ENCODE results near the gene LRRC4B.
"Not testable (repeated sequence)": the region's sequence is repeated elsewhere in the genome, so short reads cannot be mapped to it uniquely, and the experiment has no call there.

Gene LRRC4B

DNA sequence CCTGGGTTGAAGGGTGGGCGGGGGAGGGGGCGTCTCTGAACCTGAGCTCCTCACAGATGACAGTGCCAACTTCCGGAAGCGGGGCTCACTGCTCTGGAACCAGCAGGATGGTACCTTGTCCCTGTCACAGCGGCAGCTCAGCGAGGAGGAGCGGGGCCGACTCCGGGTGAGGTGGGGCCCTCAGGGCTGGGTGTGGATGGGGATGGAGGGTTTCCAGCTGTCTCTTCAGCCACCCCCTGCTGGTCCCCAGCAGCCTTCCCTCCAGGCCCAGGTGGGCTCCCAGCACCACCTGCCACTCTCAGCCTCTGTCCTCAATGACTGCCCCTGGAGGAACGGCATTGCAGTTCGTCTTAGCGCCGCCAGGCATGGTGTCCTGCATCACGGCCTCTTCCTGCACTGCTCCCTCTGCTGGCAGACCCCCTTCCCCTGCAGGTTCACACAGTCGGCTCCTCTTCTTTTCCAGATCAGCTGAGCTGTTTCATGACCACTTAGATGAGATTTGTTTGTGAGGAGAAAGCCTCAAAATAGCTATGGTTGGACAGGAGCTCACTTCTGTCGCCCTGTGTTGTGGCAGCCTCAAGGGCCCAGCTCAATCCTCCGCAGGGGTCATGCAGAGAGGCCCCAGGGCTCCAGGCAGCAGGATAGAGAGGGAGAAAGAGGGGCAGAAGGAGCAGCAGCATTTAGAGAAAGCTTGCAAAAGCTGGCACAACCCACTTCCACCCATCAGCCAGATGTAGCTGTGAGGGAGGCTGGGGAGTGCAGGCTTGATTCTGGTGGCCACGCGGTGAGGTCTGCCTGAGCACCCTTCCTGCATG, 89.1 kb downstream of the LRRC4B start:
- TF ChIP-seq CTCF (IDR thresholded peaks at IDR 0.05; ENCODE audit: low read depth, low read length) = peak; percentile 83
- peak; percentile 60 to 61 for DNase-seq (ENCODE audit: low read depth in 2 of 2)
- no peak overlapping the region for H3K4me3 ChIP-seq (replicated peaks in 1 of 2; ENCODE audit: low read depth in 2 of 2, low read length in 2 of 2)

DNA sequence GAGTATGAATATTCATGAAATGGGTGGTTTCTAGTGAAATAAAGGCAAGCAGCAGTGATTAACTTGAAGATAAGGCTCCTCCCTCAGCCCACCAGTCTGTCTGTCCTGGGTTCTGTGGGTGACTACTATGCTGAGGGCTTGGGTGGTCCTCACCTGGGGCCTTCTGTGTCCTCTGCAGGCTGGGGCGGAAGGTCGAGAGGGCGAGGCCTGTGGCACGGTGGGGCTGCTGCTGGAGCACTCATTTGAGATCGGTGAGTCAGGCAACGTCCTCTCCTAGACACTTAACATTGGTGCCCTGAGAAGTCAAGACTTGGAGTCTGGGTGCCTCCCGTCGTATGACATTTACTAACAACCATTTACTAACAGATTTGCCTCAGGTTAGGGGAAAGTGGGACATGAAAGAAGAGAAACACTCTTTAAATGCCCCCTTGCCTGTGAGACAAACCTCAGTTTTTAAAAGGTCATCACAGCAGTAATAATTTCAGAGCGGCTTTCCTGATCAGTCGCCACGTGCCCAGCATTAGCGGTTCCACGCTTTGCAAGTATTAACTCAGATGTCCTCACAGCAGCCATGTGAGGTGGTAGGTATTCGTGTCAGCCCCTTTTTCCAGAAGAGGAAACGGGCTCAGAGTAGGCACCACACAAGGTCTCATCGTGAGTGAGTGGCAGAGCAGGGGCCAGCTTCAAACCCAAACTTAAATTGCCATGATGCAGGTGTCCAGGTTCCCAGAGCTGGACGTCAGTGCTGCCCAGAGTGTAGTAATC, 90.3 kb downstream of the LRRC4B start:
- TF ChIP-seq CTCF (IDR thresholded peaks at IDR 0.05; ENCODE audit: low read depth, low read length) = no peak
- DNase-seq (ENCODE audit: low read depth in 2 of 2) = no peak
- no peak overlapping the region for H3K4me3 ChIP-seq (replicated peaks in 1 of 2; ENCODE audit: low read depth in 2 of 2, low read length in 2 of 2)

DNA sequence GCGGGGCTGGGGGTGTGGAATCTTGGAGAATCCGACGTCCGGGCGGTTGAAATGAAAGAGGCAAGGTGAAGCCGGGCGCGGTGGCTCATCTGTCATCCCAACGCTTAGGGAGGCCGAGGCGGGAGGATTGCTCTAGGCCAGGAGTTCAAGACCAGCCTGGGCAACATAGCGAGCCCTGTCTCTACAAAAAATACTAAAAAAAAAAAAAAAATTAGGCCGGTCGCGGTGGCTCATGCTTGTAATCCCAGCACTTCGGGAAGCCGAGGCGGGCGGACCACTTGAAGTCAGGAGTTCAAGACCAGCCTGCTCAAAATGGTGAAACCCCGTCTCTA, 91.4 kb downstream of the LRRC4B start:
- peak overlapping the region; percentile 90 to 92 for H3K4me3 ChIP-seq (replicated peaks in 1 of 2; ENCODE audit: low read depth in 2 of 2, low read length in 2 of 2)
- DNase-seq (ENCODE audit: low read depth in 2 of 2) = no peak
- no peak for TF ChIP-seq CTCF (IDR thresholded peaks at IDR 0.05; ENCODE audit: low read depth, low read length)

DNA sequence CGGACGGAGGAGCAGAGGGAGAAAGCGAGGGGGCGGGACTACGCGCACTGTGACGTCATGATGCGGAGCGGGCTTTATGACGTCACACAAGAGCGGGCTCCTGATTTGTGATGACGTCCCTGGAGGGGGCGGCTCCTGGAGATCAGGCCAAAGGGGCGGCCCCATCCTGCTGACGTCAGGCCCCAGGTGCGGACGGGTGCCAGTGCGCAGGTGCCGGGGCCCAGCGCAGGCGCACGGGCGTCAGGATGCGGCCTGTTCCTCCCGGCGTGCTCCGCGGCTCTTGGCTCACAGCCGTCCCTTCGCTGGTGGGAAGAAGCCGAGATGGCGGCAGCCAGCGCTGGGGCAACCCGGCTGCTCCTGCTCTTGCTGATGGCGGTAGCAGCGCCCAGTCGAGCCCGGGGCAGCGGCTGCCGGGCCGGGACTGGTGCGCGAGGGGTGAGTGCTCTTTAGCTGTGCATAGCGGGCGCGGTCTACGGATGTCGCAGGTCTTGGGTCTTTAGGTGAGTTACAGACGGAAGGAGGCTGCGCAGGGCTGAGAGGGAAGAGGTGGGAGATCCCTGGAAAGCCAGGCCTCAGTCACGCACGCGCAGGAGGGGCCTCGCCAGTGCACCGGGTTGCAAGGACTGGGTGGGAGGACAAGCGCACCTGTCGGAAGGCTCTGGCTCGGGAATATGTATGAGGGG, 91.9 kb downstream of the LRRC4B start, which contains the start of the genes EMC10 and GARIN5A:
EMC10 (plus strand) TSS at position 284 of the 683 bp plus-strand sequence; CDS start at position 322, 38 bp downstream.
GARIN5A (minus strand) TSS at position 625 of the 683 bp plus-strand sequence; CDS start at position 165, 460 bp downstream.
- TF ChIP-seq CTCF (IDR thresholded peaks at IDR 0.05; ENCODE audit: low read depth, low read length) = no peak
- H3K4me3 ChIP-seq (replicated peaks in 1 of 2; ENCODE audit: low read depth in 2 of 2, low read length in 2 of 2) = peak within 1 kb of the TSS; percentile 90 to 92
- peak; percentile 95 to 96 for DNase-seq (ENCODE audit: low read depth in 2 of 2)

- H3K4me3 ChIP-seq (replicated peaks in 1 of 2; ENCODE audit: low read depth in 2 of 2, low read length in 2 of 2) = no peak overlapping the region
- no peak for DNase-seq (ENCODE audit: low read depth in 2 of 2)
- no peak for TF ChIP-seq CTCF (IDR thresholded peaks at IDR 0.05; ENCODE audit: low read depth, low read length)
These were observed 92.5 kb downstream of the LRRC4B start for GRCh38 chr19:50475736-50476223.

GRCh38 chr19:50475101-50475568, 93.1 kb downstream of the LRRC4B start:
- H3K4me3 ChIP-seq (replicated peaks in 1 of 2; ENCODE audit: low read depth in 2 of 2, low read length in 2 of 2) = no peak overlapping the region
- DNase-seq (ENCODE audit: low read depth in 2 of 2) = no peak
- no peak for TF ChIP-seq CTCF (IDR thresholded peaks at IDR 0.05; ENCODE audit: low read depth, low read length)

GRCh38 chr19:50473336-50473735, 94.9 kb downstream of the LRRC4B start:
- H3K4me3 ChIP-seq (replicated peaks in 1 of 2; ENCODE audit: low read depth in 2 of 2, low read length in 2 of 2); DNase-seq (ENCODE audit: low read depth in 2 of 2): not testable (repeated sequence)
